Measurements from ENCODE around the gene CYB5D1.
A peak's percentile ranks its signal among the peaks of the same experiment; 100 is the strongest.

CYB5D1 gene

DNA sequence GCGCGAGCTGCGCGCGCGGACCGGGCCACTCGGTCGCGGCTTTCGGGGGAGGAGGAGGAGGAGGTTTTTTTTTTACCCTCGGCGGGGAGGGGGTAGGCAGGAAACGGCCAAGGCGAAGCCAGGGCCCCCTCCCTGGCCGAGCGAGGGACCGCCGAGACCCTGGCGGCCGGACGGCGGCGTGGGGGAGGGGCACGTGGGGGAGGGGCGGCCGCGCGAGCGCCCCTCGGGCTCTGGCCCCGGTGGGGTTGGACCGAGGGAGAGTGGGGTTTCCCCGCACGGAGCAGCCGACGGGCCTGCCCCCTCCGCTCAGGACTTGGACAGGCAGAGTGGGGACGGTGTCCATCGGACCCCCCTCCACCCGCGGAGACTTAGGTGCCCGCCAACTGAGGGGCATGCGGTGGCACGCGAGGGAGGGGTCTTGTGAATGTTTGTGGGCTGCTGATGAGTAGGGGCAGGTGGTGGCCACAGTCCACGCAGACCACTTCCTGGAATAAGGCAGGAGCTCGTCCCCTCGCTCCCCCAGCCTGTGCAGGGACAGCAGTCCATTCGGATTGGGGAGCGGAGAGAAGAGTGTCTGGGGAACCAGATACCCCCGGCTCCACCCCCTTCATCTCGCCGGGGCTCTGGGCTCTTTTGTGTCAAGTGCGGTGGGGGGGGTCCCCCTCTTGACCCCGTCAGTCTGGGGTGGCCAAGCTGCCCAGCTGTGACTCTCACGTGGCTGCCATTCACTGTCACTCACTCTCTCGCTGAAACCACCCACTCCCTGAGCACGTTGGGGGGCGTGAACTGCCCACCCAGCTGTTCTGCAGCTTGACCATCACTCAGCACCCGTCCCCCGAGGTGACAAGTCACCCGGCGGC, 27.8 kb downstream of the CYB5D1 start:
- peak overlapping the region; percentile 25 for H3K4me3 ChIP-seq (ENCODE audit: low read depth, low read length)

- H3K4me3 ChIP-seq (ENCODE audit: low read depth, low read length), result peak overlapping the region; percentile 14
These were observed 28.6 kb downstream of the CYB5D1 start for GRCh38 chr17:7886227-7887037.

DNA sequence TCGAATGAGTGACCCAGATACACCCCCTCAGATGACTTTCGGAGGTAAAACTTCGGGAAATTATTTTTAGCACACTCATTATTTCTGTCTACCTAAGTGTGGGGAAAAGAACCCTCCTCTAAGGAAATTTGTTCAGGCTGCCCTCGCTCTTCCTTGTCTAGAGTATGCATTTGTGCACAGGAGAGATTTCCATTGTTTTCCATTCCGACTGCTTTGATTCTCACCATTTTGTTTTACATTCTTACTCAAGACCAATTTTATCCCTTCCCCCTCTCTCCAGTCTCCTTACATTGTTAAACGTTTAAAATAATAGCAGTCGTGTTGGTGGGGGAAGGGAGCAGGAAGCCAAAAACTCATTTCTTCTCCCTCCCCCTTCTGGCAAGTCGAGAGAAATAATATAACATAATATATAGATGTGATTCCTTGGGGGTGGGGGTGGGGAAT, 29.3 kb downstream of the CYB5D1 start:
- peak overlapping the region; percentile 8 for H3K4me3 ChIP-seq (ENCODE audit: low read depth, low read length)

DNA sequence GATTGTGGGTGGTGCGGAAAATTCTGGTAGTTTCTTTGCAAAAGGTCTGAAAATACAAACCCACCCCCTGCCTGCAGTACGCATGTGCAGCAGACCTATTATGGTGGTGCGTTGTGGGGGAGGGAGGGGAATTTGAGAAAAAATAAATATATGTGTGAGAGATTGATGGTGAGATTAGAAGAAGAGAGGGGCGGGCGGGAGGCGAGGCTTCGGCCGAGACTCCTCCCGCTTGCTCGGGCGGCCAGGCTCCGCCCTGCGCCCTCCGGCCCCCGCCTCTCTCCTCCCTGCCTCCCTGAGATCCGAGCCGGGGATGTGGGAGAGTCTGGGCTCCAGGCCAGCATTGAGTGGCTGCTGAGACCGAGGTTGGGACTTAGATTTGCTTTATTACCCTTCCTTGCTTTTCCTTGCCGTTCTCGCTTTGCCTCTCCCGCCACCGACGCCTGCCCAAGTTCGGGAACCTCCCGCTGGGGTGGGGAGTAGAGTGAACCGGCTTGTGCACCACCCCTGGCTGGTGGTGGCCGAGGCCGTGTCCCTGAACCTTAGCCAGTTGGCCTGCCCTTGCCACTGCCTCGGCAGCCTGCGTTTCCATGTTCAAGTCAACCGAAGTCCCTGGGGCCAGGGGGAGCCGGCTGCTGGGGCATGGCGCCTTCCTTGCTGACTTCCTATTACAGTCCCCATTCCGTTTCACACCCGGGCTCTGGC, 29.8 kb downstream of the CYB5D1 start:
- peak overlapping the region; percentile 31 for H3K4me3 ChIP-seq (ENCODE audit: low read depth, low read length)

- peak within 1 kb of the TSS; percentile 31 for H3K4me3 ChIP-seq (ENCODE audit: low read depth, low read length)
These were observed 30.5 kb downstream of the CYB5D1 start, which contains the start of gene CHD3 for GRCh38 chr17:7888184-7888920. Gene CHD3, plus strand, starts transcription at chr17:7888789. Its CDS starts 212 bp downstream, at chr17:7889001.

- no peak overlapping the region for H3K4me3 ChIP-seq (ENCODE audit: low read depth, low read length)
These were observed 31.6 kb downstream of the CYB5D1 start for GRCh38 chr17:7889166-7889955.

DNA sequence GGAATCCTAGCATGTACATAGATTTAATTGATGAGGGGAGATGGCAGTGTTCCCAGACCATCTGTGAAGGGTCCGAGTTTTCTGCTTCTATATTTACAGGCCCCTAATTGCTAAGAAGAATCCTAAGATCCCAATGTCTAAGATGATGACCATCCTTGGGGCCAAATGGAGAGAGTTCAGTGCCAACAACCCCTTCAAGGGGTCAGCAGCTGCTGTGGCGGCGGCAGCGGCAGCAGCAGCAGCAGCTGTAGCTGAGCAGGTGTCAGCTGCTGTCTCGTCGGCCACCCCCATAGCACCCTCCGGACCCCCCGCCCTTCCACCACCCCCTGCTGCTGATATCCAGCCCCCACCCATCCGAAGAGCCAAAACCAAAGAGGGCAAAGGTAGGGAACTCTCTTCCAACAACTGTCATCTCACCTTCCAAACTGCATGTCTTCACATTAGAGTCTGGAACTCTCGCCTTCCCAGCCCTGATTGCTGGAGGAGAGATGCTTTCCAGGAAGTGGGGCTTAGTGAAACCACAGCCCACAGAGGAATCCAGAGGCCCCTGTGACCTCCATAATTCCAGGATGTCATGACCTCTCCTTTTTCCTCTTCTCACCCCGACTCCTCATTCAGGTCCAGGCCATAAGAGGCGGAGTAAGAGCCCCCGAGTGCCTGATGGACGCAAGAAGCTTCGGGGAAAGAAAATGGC, 35.5 kb downstream of the CYB5D1 start:
- no peak overlapping the region for H3K4me3 ChIP-seq (ENCODE audit: low read depth, low read length)

DNA sequence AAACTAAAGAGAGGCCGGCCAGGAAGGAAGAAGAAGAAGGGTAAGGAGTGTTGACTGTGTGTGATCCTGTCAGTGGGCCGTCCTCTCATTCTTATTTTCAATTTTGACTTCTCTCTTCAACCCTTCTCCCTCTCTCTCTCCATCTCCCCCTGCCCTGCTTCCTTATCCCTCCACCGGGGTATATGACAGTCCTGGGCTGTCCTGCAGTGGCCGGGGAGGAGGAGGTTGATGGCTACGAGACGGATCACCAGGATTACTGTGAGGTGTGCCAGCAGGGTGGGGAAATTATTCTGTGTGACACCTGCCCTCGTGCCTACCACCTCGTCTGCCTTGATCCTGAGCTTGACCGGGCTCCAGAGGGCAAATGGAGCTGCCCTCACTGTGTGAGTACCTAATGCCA, 36.4 kb downstream of the CYB5D1 start:
- no peak overlapping the region for H3K4me3 ChIP-seq (ENCODE audit: low read depth, low read length)

- no peak overlapping the region for H3K4me3 ChIP-seq (ENCODE audit: low read depth, low read length)
These were observed 37.1 kb downstream of the CYB5D1 start for GRCh38 chr17:7894866-7895265.

DNA sequence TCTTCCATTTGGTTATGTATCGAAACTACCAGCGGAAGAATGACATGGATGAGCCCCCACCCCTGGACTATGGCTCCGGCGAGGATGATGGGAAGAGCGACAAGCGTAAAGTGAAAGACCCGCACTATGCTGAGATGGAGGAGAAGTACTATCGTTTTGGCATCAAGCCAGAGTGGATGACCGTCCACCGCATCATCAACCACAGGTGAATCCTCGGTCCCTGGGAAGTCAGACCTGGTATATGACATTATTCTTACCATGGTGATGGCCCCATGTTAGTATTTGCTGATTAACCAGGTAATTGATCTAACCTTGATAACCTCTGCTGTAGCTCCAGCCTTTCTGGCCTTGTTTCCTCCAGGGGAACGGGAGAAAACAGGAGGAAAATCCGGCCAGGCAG, 39.3 kb downstream of the CYB5D1 start:
- H3K4me3 ChIP-seq (ENCODE audit: low read depth, low read length), result no peak overlapping the region

DNA sequence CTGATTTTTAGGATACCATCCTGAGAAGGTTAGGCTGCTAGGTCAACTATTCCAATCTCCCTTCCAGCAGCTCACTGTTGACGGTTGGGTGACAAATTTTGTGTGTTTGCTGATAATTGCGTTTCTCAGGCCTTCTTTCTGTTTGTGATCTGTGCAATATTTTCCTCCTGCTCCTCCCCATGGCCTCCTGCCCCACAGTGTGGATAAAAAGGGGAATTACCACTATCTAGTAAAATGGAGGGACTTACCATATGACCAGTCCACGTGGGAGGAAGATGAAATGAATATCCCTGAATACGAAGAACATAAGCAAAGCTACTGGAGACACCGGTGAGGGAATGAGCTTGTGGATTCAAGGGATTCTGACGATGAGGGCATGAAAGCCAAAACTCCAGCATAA, 40.0 kb downstream of the CYB5D1 start:
- H3K4me3 ChIP-seq (ENCODE audit: low read depth, low read length), result no peak overlapping the region

DNA sequence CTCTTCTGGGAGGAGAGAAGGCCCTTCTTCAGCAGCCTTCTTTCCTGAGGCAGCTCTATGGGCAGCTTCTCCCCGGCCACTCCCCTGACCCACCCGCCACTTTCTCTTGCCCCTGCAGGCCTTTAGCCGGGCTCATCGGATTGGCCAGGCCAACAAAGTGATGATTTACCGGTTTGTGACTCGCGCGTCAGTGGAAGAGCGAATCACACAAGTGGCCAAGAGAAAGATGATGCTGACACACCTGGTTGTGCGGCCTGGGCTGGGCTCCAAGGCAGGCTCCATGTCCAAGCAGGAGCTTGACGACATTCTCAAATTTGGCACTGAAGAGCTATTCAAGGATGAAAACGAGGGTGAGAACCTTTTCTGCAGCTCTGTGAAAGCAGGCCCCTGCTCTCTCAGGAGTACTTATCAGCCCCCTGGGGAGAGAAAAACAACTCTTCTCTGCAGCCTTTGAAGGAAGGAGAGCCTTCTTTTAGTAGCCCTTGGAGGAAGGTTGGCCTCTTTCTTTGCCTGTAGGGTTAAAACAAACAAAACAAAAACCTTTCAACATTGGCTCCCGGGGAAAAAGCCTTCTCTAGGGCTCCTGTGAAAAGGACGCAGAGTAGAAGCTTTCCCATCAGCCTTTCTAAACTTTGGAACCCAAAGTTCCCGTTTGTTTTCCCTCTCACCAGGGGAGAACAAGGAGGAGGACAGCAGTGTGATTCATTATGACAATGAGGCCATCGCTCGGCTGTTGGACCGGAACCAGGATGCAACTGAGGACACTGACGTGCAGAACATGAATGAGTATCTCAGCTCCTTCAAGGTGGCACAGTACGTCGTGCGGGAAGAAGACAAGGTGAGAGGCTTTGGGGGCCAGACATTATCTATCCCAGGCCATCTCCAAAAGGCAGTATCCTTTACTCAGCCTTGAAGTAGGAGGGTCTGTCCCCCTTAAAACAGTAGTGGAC, 45.6 kb downstream of the CYB5D1 start:
- no peak overlapping the region for H3K4me3 ChIP-seq (ENCODE audit: low read depth, low read length)

DNA sequence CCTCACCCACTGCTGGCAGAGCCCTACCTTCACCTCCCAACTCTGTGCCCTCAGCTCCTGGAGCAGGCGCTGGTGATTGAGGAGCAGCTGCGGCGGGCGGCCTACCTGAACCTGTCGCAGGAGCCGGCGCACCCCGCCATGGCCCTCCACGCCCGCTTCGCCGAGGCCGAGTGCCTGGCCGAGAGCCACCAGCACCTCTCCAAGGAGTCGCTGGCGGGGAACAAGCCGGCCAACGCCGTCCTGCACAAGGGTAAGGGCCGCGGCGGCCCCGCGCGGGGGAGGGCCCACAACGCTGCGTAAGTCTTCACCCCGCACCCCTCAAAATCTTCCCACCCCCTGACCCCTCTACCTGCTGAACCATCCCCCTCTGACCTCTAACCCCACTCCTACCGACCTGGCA, 51.3 kb downstream of the CYB5D1 start:
- no peak overlapping the region for H3K4me3 ChIP-seq (ENCODE audit: low read depth, low read length)

- no peak overlapping the region for H3K4me3 ChIP-seq (ENCODE audit: low read depth, low read length)
These were observed 52.5 kb downstream of the CYB5D1 start for GRCh38 chr17:7910281-7910680.

DNA sequence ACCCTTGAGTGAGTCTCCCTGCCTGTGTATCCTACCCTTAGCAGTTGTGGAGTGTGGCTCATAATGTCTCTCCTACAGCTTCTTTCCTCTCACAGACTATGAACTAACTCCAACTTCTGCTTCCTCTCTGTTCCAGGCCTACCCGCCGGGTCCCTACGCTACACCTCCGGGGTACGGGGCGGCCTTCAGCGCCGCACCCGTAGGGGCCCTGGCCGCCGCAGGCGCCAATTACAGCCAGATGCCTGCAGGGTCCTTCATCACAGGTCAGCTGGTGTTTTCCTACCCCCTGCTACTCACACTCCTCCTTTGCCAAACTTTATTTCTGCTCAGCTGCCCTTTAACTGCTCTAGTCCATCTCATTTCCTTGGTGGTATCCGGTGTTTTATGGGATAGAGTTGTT, 52.9 kb downstream of the CYB5D1 start:
- H3K4me3 ChIP-seq (ENCODE audit: low read depth, low read length), result no peak overlapping the region

GRCh38 chr17:7911116-7911515, 53.3 kb downstream of the CYB5D1 start:
- H3K4me3 ChIP-seq (ENCODE audit: low read depth, low read length), result no peak overlapping the region

Data from iPS-11a (cell line).